Raji (cell line): ENCODE results near the gene PIAS3.

Source experiments
- POLR2A ChIP-seq: IDR thresholded peaks from 2 replicates; pipeline ENCODE4 v1.6.1; 2011; ENCODE audit warnings: low read depth, low read length, control low read depth; ENCODE audit not compliant: insufficient read depth

Gene PIAS3

GRCh38 chr1:145804235-145805045 lies 54.4 kb downstream of the PIAS3 start:
- TF ChIP-seq POLR2A, result no peak

DNA sequence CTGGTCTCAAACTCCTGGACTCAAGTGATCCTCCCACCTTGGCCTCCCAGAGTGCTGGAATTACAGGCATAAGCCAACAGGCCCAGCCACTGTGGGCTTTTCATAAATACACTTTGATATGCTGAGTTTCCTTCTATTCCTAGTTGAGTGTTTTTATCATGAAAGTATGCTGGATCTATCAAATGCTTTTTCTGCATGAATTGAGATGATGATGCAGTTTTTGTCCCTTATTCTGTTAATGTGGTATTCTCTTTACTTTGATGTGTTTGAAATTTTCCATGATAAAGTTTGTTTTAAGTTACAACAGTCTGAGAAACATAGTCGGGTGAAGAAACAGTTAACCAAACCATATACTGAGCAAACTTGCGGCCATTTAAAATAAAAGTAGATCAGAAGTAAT lies 59.1 kb downstream of the PIAS3 start:
- TF ChIP-seq POLR2A, result no peak
